C4-2B (cell line): Measurements from ENCODE around the gene OTUD7B.

Experiments
- H3K27ac ChIP-seq: fragments of 450-650 bp; 2 replicates; pipeline ENCODE4 v1.5.1; 2017
- CTCF ChIP-seq: fragments of 450-650 bp; conservative IDR thresholded peaks from 2 replicates; pipeline ENCODE4 v1.5.1; 2017; ENCODE audit warnings: mild to moderate bottlenecking
- ZFX ChIP-seq: fragments of 450-650 bp; IDR thresholded peaks from 2 replicates; pipeline ENCODE4 v1.6.1; 2017

The OTUD7B gene

GRCh38 chr1:149927563-149928400 lies 82.7 kb downstream of the OTUD7B start, which contains the start of gene SF3B4:
Gene SF3B4 (minus strand): TSS chr1:149927803. CDS start chr1:149927759, 44 bp downstream.
- TF ChIP-seq ZFX (peak; percentile 81), CTCF (no peak)
- H3K27ac ChIP-seq: peak within 1 kb of the TSS; percentile 96

GRCh38 chr1:149927056-149927562 lies 83.4 kb downstream of the OTUD7B start:
- TF ChIP-seq CTCF: no peak
- no peak for TF ChIP-seq ZFX
- peak overlapping the region; percentile 96 for H3K27ac ChIP-seq

GRCh38 chr1:149926296-149926695 lies 84.2 kb downstream of the OTUD7B start:
- peak overlapping the region; percentile 96; the same call in 1 of the 2 replicates for H3K27ac ChIP-seq
- TF ChIP-seq ZFX (no peak), CTCF (no peak)

GRCh38 chr1:149925751-149926150 lies 84.8 kb downstream of the OTUD7B start:
- H3K27ac ChIP-seq: no peak overlapping the region
- no peak for TF ChIP-seq CTCF
- TF ChIP-seq ZFX: no peak

GRCh38 chr1:149925345-149925744 lies 85.2 kb downstream of the OTUD7B start:
- TF ChIP-seq ZFX: no peak
- TF ChIP-seq CTCF: no peak
- no peak overlapping the region for H3K27ac ChIP-seq

- TF ChIP-seq ZFX (no peak), CTCF (no peak)
- H3K27ac ChIP-seq: no peak overlapping the region
Measured at GRCh38 chr1:149923626-149924025, 86.9 kb downstream of the OTUD7B start.

GRCh38 chr1:149917571-149918144 lies 92.9 kb downstream of the OTUD7B start, which contains the start of gene SV2A:
Gene SV2A (minus strand): TSS chr1:149917844. CDS start chr1:149913840, 4,004 bp downstream.
- H3K27ac ChIP-seq: no peak within 1 kb of the TSS
- no peak for TF ChIP-seq ZFX
- no peak for TF ChIP-seq CTCF
